ENCODE measurements around the gene LRP11.

- TF ChIP-seq CTCF (conservative IDR thresholded peaks at IDR 0.05; ENCODE audit: low read length) (no peak), EZH2phosphoT487 (IDR thresholded peaks at IDR 0.05; ENCODE audit: borderline replicate concordance) (no peak)
Measured at GRCh38 chr6:149845549-149845948, 18.6 kb downstream of the LRP11 start.
